MM.1S (cell line): ENCODE data around the gene MGAT4D.

Source experiments
- DNase-seq: peaks from one replicate; pipeline ENCODE4 v3.0.0-alpha.2; 2015
- H2AFZ ChIP-seq: fragments of 300-600 bp; sonication (generic); 2 replicates; pipeline ENCODE4 v1.6.0; 2016; ENCODE audit warnings: antibody characterized with exemption, low read length
- H3F3A ChIP-seq: fragments of 300-600 bp; sonication (generic); 2 replicates; pipeline ENCODE4 v1.6.1; 2016; ENCODE audit warnings: mild to moderate bottlenecking, antibody characterized with exemption, low read length, moderate library complexity, mixed read lengths; ENCODE audit not compliant: insufficient read depth
- H3K27ac ChIP-seq: fragments of 300-600 bp; sonication (generic); 2 replicates; pipeline ENCODE4 v1.5.1; 2016; ENCODE audit warnings: mild to moderate bottlenecking, low read length
- H3K27me3 ChIP-seq: fragments of 300-600 bp; sonication (generic); replicated peaks from 2 replicates; pipeline ENCODE4 v1.6.0; 2016; ENCODE audit warnings: low read length; ENCODE audit not compliant: insufficient read depth
- H3K36me3 ChIP-seq: fragments of 300-600 bp; sonication (generic); replicated peaks from 2 replicates; pipeline ENCODE4 v1.6.1; 2016; ENCODE audit warnings: mild to moderate bottlenecking, low read length, mixed read lengths; ENCODE audit not compliant: insufficient read depth
- H3K4me1 ChIP-seq: fragments of 300-600 bp; sonication (generic); 2 replicates; pipeline ENCODE4 v1.6.1; 2016; ENCODE audit warnings: low read length, mixed read lengths
- H3K4me2 ChIP-seq: fragments of 300-600 bp; sonication (generic); 2 replicates; pipeline ENCODE4 v1.6.0; 2016; ENCODE audit warnings: low read depth, low read length
- H3K4me3 ChIP-seq: fragments of 300-600 bp; sonication (generic); 2 replicates; pipeline ENCODE4 v1.5.1; 2016; ENCODE audit warnings: low read length, mixed read lengths
- H3K79me2 ChIP-seq: fragments of 300-600 bp; sonication (generic); 2 replicates; pipeline ENCODE4 v1.6.1; 2016; ENCODE audit warnings: mixed run types, low read length, mixed read lengths
- H3K9ac ChIP-seq: fragments of 300-600 bp; sonication (generic); 2 replicates; pipeline ENCODE4 v1.6.1; 2016; ENCODE audit warnings: low read length, mixed read lengths
- H3K9me2 ChIP-seq: fragments of 300-600 bp; sonication (generic); replicated peaks from 2 replicates; pipeline ENCODE4 v1.6.1; 2016; ENCODE audit warnings: mild to moderate bottlenecking, low read length, mixed read lengths; ENCODE audit not compliant: insufficient read depth
- H3K9me3 ChIP-seq: fragments of 300-600 bp; sonication (generic); replicated peaks from 2 replicates; pipeline ENCODE4 v1.6.1; 2016; ENCODE audit warnings: mild to moderate bottlenecking, low read length, mixed read lengths; ENCODE audit not compliant: insufficient read depth
- H4K20me1 ChIP-seq: fragments of 300-600 bp; sonication (generic); 2 replicates; pipeline ENCODE4 v1.6.1; 2016; ENCODE audit warnings: mild to moderate bottlenecking, low read length, moderate library complexity, mixed read lengths; ENCODE audit not compliant: insufficient read depth
- EZH2 ChIP-seq: fragments of 300-600 bp; sonication (generic); optimal IDR thresholded peaks from 2 replicates; pipeline ENCODE3; 2017; ENCODE audit warnings: low read depth, mild to moderate bottlenecking, antibody characterized with exemption, low read length, mixed read lengths
- EZH2phosphoT487 ChIP-seq: fragments of 300-600 bp; sonication (generic); IDR thresholded peaks from 2 replicates; pipeline ENCODE4 v1.6.1; 2018; ENCODE audit warnings: antibody characterized with exemption, low read length
- TF ChIP-seq, protein P1 (sequence below): fragments of 300-600 bp; sonication (generic); IDR thresholded peaks from 2 replicates; pipeline ENCODE4 v1.5.1; 2016; ENCODE audit warnings: antibody characterized with exemption, low read length, mixed read lengths

Gene MGAT4D

GRCh38 chr4:140400111-140400510 is 98.0 kb downstream of the MGAT4D start:
- H3K36me3 ChIP-seq, result no peaks in the 10 kb centered on the region
- no peak overlapping the region for H3K9ac ChIP-seq
- H3K9me3 ChIP-seq, result no peaks in the 10 kb centered on the region
- H3K4me3 ChIP-seq, result no peak overlapping the region
- H3K79me2 ChIP-seq, result no peaks in the 10 kb centered on the region
- TF ChIP-seq EZH2 (no peak), EZH2phosphoT487 (no peak)
- TF ChIP-seq, protein P1, sequence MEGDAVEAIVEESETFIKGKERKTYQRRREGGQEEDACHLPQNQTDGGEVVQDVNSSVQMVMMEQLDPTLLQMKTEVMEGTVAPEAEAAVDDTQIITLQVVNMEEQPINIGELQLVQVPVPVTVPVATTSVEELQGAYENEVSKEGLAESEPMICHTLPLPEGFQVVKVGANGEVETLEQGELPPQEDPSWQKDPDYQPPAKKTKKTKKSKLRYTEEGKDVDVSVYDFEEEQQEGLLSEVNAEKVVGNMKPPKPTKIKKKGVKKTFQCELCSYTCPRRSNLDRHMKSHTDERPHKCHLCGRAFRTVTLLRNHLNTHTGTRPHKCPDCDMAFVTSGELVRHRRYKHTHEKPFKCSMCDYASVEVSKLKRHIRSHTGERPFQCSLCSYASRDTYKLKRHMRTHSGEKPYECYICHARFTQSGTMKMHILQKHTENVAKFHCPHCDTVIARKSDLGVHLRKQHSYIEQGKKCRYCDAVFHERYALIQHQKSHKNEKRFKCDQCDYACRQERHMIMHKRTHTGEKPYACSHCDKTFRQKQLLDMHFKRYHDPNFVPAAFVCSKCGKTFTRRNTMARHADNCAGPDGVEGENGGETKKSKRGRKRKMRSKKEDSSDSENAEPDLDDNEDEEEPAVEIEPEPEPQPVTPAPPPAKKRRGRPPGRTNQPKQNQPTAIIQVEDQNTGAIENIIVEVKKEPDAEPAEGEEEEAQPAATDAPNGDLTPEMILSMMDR, result no peak
- no peaks in the 10 kb centered on the region for H3K27me3 ChIP-seq
- no peak overlapping the region for H2AFZ ChIP-seq
- H4K20me1 ChIP-seq, result no peaks in the 10 kb centered on the region
- no peak overlapping the region for H3K27ac ChIP-seq
- H3K9me2 ChIP-seq, result no peaks in the 10 kb centered on the region
- DNase-seq, result no peak
- H3K4me2 ChIP-seq, result no peak overlapping the region
- no peaks in the 10 kb centered on the region for H3F3A ChIP-seq
- H3K4me1 ChIP-seq, result no peaks in the 10 kb centered on the region

DNA sequence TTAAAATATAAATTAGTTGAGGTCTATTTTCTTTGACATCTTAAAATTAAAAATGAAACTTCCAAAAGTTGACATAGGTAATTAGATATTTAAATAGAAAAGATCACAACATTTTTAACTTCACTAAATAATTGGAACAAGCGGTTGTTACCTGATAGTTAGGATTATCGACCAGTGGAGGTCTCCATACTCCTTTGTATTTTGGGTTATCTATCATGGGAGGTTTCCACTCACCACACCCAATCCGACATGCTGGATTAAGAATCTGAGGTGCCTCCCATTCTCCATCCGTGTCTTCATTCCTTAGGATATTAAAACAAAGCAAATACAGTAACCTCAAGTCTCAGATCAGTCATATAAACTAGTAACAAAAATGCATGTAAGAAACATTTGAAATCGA is 102.4 kb downstream of the MGAT4D start:
- Histone ChIP-seq H3K4me3 (no peak overlapping the region), H3K4me2 (no peak overlapping the region), H2AFZ (no peak overlapping the region), H3K4me1 (no peaks in the 10 kb centered on the region), H3K27ac (no peak overlapping the region), H3K9me3 (no peaks in the 10 kb centered on the region), H3K36me3 (no peaks in the 10 kb centered on the region), H4K20me1 (no peaks in the 10 kb centered on the region), H3K9me2 (no peaks in the 10 kb centered on the region), H3K27me3 (no peaks in the 10 kb centered on the region), H3K9ac (no peak overlapping the region), H3K79me2 (no peaks in the 10 kb centered on the region), H3F3A (no peaks in the 10 kb centered on the region)
- TF ChIP-seq, protein P1, result no peak
- TF ChIP-seq EZH2, result no peak
- no peak for TF ChIP-seq EZH2phosphoT487
- DNase-seq, result no peak
